ENCODE results near the gene BAD.

GRCh38 chr11:64240435-64241240 is 43.8 kb downstream of the BAD start, which contains the start of gene FKBP2:
- TF ChIP-seq, protein P1, sequence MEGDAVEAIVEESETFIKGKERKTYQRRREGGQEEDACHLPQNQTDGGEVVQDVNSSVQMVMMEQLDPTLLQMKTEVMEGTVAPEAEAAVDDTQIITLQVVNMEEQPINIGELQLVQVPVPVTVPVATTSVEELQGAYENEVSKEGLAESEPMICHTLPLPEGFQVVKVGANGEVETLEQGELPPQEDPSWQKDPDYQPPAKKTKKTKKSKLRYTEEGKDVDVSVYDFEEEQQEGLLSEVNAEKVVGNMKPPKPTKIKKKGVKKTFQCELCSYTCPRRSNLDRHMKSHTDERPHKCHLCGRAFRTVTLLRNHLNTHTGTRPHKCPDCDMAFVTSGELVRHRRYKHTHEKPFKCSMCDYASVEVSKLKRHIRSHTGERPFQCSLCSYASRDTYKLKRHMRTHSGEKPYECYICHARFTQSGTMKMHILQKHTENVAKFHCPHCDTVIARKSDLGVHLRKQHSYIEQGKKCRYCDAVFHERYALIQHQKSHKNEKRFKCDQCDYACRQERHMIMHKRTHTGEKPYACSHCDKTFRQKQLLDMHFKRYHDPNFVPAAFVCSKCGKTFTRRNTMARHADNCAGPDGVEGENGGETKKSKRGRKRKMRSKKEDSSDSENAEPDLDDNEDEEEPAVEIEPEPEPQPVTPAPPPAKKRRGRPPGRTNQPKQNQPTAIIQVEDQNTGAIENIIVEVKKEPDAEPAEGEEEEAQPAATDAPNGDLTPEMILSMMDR (conservative IDR thresholded peaks at IDR 0.05; ENCODE audit: low read depth, low read length) = no peak
- no peak; the same call in 1 of the 2 replicates for TF ChIP-seq EZH2phosphoT487 (IDR thresholded peaks at IDR 0.05; ENCODE audit: borderline replicate concordance, low read length)
- no peak for TF ChIP-seq EZH2 (IDR thresholded peaks at IDR 0.05; ENCODE audit: low read length, unreplicated experiment)

Data from PC-3 (cell line).